ENCODE results near the gene RSPO3.

DNA sequence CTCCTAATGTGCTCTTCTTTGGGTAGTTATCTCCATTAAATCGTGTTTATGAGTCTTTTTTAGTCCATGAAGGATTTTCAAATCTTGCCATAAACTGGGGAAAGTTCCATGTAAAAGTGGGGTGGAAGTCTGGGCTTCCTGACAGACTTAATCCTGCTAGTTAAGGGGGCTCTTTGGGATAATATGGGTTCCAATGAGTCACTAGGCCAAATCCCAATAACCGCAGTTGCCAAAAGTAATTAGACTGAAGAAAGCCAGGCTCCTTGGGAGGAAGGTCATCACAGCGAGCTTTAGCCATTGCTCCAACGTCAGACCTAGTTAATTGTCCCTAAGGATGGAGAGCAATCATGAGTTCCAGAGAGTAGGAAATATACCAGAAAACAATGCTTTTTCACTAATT, 10.8 kb downstream of the RSPO3 start:
- TF ChIP-seq ZNF777 (tag by site-specific recombination; IDR thresholded peaks at IDR 0.05; ENCODE audit: borderline replicate concordance) (no peak), ZNF184 (tag by site-specific recombination; IDR thresholded peaks at IDR 0.05) (no peak), ZNF341 (tag by site-specific recombination; IDR thresholded peaks at IDR 0.05; ENCODE audit: low read depth) (no peak), ZBTB8A (tag by site-specific recombination; IDR thresholded peaks at IDR 0.05) (no peak), ZNF175 (tag by site-specific recombination; IDR thresholded peaks at IDR 0.05) (no peak)
- TF ChIP-seq, protein P1, sequence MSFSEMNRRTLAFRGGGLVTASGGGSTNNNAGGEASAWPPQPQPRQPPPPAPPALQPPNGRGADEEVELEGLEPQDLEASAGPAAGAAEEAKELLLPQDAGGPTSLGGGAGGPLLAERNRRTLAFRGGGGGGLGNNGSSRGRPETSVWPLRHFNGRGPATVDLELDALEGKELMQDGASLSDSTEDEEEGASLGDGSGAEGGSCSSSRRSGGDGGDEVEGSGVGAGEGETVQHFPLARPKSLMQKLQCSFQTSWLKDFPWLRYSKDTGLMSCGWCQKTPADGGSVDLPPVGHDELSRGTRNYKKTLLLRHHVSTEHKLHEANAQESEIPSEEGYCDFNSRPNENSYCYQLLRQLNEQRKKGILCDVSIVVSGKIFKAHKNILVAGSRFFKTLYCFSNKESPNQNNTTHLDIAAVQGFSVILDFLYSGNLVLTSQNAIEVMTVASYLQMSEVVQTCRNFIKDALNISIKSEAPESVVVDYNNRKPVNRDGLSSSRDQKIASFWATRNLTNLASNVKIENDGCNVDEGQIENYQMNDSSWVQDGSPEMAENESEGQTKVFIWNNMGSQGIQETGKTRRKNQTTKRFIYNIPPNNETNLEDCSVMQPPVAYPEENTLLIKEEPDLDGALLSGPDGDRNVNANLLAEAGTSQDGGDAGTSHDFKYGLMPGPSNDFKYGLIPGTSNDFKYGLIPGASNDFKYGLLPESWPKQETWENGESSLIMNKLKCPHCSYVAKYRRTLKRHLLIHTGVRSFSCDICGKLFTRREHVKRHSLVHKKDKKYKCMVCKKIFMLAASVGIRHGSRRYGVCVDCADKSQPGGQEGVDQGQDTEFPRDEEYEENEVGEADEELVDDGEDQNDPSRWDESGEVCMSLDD (tag by site-specific recombination; IDR thresholded peaks at IDR 0.05), result no peak

Measured in HEK293 (cell line).